HG03565 (cell line): ENCODE measurements around the gene ATXN10.

Source experiments
- ATAC-seq: cut with Tn5 transposase; IDR thresholded peaks from one replicate; pipeline ENCODE4 v1.9.1; 2021; ENCODE audit warnings: mild to moderate bottlenecking, moderate library complexity; ENCODE audit not compliant: unreplicated experiment

Gene ATXN10

DNA sequence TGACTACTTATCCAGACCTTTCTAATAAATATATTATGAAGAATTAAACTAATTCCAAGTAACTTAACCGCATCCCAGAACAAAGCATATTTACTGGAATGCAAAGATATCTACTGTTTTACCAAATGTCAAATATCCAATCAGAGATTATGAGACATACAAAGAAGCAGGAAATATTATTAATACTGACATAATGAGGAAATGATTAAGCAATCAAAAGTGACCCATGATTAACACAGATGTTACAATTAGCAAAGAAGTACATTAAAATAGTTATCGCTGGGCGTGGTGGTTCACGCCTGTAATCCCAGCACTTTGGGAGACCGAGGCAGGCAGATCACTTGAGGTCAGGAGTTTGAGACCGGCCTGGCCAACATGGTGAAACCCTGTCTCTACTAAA lies 200.1 kb downstream of the ATXN10 start:
- no peak for ATAC-seq

DNA sequence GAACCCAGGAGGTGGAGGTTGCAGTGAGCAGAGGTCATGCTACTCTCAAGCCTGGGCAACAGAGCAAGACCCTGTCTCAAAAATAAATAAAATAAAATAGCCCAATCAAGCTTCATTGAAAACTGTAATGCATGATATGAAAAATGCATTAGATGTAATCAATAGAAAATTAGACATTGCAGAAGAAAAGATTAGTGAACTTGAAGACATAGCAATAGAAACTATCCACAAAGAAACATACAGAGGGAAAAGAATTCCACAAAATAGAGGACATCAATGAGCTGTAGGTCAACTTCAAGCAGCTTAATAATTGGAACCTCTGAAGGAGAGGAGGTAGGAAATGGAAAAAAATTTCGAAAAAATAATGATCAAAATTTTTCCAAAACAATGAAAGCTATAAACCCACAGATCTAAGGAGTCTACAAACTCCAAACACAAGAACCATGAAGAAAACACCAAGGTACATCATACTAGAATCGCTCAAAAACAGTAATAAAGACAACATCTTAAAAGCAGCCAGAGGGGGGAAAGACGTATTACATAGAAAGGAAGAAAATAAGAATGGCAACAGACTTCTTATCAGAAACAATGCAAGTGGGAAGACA lies 201.1 kb downstream of the ATXN10 start:
- no peak for ATAC-seq

DNA sequence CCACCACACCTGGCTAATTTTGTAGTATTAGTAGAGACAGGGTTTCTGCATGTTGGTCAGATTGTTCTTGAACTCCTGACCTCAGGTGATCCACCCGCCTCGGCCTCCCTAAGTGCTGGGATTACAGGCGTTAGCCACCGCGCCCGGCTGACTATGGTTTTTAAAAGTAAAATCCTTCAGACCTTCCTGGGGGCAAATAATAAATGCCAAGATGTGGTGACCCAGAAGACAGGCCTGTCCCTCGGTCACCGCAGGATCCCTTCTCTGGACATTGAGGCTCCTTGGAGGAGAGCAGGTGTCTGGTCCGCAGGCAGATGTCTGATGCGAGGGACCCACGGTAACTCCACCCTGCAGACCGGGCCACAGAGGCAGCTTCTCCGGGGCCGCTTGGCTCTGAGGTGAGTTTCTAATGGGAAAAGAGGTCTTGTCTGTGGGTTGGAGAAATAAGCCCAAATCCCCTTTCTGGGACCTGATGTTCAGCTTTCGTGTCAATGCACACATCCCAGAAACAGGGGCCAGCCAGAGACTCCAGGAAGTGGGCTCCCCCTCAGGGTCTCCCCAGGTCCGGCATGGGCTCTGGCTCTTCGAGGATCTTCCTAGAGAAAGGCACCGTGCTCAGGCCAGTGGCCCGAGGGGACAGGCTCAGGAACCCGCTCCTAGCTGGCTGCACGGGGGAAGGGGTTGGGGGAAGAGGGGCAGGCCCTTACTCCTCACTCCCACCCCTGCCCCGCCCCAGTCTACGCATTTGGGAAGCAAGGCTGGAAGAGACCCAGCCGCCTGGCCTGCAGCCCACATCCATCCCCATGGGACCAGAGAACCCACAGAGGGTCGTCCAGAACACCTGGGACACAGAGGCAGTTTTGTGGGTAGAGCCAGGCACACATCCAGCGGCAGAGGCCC lies 204.8 kb downstream of the ATXN10 start:
- ATAC-seq, result no peak

DNA sequence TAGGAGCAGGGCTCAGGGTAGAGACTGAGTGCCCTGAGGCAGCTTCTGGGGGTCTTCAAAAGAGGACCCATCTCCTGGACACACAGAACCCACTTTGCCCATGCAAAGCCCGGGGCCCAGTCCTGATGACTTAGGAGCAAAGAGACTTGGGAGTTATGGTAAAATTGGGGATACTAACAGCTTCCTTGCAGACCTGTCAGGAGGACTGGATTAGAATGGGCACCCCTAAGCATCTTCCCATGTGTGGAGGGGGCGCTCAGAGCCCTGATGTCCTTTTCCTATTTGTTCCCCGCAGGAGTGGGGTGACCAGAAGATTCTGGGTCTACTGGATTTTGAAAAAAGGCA lies 205.4 kb downstream of the ATXN10 start:
- no peak for ATAC-seq

DNA sequence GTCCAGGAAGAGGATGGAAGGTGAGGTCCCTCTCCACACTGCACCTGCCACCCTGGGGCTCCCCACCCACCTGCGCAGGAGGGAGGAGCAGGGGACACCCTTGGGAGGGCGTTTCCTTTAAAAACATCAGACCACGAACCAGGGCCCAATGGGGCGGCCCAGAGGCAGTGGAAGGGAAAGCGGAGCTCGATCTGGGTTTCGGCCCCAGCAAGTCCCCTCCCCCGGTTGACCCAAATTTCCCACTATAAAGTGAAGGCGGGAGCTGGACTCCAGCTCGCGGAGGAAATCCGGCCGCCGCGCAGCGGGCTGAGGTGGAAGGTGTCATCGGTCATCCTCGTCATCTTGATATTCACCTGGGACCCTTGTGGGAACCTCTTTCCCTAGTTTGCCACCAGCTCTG lies 206.0 kb downstream of the ATXN10 start:
- ATAC-seq, result no peak

DNA sequence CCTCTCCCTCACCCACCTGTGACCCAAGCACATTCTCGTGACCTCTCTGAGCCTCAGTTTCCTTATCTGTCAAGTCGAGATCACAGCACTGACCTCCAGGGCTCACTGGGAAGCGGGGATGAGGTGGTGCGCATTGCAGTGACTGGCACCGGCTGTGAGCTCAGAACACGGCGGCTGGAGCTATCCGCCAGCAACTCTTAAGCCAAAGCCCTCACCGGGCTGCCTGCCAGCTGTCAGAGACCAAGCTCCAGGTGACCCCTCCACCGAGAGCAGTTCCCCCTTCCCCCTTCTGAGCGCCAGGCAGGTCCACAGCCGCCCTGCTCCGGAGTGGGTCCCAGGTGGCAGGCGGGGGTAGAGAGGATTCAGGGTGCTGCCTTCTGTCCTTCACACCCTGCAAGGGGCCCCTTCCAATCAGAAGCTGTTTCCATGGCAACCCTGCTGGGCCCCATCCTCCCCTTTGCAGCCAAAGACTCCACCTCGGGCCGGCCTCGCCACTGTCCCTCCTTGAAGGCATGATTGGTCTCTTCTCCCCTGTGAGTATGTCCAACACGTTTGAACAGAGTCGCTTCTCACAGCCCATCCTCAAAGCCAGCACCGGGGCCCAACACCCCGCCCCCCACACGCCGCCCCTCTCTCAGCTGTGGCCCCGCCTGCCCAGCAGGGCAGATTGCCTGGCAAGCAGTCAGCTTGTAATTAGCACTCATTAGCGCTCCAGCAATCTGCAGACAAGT lies 206.6 kb downstream of the ATXN10 start:
- no peak for ATAC-seq

DNA sequence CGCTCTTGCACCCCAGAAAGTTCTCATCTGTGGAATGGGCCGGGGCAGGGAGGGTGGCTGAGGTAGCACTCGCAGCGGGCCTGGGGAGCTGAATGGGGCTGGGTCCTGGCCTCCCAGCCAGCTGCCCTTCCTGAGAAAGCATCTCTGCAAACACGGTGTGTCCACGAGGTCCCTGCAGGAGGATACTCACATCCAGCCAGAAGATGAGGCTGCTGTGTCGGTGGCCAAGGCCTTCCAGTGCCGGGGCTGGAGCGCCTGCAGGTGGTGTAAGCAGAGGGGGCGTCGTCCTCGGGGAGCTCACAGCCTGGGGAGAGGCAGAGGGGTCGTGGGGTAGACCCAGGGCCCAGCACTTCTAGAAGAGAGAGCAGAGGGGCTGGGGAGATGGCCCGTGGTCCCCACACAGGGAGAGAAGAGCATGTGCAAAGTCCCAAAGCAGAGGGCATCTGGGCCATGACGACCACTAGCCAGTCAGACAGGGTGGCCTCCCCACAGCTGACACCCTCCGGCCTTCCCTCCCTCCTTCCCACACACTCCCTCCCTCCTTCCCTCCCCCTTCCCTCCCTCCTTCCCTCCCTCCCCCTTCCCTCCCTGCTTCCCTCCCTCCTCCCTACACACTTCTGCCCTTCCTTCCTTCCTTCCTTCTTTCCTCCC lies 207.4 kb downstream of the ATXN10 start:
- no peak for ATAC-seq

DNA sequence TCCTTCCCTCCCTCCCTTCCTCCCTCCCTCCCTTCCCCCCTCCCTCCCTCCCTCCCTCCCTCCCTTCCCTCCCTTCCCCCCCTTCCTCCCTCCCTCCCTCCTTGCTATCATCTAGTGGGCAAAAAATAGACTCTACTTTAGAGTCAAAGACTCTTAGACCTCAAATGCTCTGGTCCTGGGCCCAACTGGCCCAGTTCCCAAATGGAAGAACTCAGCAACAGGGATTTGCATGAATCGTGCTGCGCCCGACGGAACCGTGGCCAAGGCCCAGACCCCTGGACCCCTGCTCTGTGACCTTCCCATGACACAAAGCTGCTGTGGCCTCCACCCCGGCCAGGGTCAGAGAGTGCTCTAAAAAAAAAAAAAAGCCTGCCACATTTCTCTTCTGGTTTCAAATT lies 207.9 kb downstream of the ATXN10 start:
- no peak for ATAC-seq

DNA sequence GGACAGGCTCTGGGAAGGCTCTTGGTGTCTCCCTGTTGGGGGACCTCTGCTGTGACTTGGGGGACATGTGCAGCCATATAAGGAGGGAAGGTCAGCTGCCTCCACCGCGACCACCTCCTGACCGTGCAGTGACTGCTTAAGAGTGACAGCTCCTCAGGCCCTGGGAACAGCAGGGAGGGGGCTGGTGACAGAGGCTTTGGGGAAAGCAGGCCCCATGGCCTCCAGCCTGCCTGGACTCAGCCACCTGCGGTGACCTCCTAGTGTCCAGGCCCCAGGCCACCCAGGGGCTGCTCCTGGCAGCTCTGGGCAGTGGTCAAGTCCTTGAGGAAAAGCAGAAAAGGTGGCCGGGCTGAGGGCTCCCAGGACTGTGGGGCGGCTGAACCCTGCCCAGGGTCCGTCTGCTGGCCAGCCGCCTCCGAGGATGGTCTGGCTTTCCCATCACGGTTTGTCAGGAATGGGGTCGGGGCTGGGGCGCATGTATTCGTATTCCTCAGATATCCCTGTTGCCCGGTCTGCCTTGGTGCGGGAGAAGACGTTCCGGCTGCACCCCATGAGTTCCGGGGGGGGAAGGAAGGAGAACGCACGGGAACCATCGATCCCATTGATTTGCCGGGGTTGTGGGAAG lies 208.6 kb downstream of the ATXN10 start:
- no peak for ATAC-seq

DNA sequence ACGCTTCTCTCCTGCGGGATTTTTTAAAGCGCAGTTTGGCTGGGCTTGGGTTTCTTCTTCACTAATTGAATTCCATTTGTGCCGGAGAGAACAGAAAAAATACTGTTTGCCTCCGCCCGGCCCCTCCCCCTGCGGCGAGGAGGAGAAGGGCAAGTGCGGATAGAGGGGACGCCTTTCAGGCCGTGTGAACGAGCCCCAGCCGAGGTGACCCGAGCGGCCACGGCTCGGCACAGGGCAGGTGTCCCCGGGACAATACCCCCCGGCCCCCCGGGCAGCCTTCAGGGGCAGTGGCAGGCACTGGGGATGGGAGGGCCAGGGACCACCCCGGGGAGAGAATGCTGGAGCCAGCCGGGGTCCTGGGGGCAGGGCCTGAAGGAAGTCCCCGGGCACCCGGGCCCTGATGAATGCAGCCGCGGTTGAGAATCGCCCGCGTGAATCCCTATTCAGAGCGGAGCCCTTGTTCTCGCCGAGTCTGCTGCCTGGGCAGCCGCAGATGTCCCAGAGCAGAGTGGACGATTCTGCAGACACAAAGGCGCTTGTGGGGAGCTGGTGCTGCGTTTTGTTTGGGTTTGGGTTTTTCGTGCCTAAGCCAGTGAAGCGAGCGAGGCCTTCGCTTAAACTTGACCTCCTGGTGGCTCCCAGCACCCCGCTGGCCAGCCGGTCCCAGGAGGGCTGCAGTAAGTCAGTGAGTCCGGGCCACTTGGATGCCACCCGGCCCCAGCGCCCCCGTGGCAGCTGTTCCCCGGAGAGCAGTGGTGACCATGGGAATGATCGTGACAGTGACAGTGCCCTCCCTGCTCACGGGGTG lies 209.3 kb downstream of the ATXN10 start:
- ATAC-seq, result no peak

DNA sequence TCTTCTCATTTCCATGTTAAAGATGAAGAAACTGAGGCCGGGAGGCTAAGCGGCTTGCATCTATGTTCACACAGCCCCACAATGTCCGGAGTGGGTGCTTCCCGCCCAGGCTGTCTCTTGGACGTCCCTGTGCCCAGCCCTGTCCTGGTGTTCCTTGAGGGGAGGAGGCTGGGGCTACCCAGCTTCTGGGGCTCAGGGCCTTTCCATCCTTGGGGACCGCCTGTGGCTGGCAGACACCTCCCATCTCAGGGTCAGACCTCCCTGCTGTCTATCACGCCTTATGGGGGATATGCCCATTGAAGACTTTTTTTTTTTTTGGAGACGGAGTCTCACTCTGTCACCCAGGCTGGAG lies 209.9 kb downstream of the ATXN10 start:
- no peak for ATAC-seq

DNA sequence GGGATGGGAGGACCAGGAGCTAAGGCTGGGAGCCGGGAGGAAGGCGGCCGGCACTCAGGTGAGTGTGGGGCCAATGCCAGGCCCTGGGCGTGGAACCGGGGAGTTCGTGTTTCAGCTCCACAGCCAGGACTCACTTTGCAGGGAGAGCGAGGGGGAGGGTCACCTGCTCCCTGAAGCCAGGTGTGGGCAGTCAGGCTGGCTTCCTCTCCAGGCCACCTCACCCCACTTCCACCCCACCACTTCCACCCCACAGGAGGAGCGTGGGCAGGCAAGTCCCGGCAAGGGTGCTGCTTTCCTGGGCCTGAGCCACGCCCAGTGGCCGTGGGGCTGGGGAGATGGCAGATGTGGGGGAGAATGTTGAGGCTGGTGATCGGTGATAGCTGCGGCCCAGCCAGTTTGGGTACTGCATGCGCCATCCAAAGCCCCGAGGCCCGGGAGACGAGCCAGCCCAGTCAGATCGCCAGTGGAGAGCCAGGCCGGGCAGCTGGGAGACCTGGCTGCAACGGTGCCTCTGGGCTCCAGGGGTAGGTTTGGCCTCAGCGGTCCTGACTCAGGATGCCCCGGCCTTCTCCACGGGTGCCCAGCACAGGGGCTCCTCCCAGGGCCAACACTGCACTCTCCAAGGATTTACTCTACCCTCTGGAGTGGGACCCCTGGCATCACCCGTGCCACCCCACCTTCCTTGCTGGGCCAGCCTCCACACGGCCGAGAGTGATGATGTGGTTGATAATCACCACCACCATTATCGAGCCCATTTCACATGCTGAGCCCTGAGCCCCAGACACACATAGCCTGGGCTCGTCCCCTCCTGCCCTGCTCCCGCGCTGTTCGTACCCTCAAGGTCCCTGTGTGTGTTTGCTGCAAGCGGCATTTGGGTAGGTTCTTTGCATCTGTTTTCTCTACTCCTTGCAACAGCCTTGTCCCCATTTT lies 211.5 kb downstream of the ATXN10 start:
- no peak for ATAC-seq

DNA sequence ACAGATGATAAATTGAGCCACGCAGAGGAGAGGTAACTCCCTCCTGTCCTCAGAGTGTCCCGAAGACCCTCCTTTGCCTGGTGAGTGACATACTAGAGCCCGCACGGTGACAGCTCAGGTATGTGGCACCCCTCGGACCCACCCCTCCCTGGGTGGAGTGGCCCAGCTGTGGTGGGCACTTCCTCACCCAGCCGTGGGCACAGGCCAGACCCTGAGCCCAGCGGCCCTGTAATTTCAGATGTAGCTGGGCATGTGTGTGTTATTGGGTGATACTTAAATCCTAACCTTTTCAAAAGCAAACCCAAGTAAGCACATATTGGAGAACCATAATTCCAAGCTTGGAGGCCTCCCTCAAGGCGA lies 212.2 kb downstream of the ATXN10 start:
- no peak for ATAC-seq

DNA sequence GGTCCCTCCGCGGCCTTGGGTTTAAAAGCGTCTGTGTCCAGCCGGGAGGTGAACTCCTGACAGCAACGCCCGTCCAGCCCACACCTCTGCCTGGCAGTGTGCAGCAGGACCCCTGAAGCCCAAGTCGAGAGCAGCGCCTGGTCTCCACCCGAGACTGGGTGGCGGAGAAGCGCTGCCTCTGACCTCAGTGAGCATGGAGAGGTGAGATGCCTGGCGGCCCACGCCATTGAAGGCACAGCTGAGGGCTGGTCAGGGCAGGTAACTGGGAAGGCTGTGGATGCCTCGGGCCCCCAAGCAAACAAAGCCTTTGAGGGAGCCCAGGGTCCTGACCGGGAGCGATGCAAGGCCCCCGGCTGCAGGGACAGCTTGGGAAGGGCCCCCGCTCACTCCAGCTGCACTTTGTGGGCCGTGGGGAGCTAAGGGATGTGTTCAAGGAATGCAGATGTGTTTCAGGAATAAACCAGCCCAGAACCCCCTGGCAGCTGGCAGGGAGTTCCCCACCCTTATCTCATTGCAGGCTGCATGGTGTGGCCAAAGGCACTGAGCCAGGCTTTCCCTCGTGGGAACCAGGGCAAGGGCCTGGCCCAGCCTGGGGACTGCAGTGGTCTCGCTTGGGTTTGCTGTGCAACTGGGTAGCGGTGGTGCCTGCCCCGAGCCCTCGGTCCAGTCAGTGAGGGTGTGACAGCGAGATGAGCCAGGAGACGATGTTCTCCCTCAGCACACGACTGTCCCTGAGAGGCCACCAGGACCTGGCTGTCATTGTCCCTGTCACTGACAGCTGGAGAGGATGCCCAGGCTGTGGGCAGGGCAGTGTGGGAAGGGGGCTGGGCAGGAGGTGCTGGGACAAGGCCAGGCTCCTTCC lies 212.8 kb downstream of the ATXN10 start:
- ATAC-seq, result no peak

DNA sequence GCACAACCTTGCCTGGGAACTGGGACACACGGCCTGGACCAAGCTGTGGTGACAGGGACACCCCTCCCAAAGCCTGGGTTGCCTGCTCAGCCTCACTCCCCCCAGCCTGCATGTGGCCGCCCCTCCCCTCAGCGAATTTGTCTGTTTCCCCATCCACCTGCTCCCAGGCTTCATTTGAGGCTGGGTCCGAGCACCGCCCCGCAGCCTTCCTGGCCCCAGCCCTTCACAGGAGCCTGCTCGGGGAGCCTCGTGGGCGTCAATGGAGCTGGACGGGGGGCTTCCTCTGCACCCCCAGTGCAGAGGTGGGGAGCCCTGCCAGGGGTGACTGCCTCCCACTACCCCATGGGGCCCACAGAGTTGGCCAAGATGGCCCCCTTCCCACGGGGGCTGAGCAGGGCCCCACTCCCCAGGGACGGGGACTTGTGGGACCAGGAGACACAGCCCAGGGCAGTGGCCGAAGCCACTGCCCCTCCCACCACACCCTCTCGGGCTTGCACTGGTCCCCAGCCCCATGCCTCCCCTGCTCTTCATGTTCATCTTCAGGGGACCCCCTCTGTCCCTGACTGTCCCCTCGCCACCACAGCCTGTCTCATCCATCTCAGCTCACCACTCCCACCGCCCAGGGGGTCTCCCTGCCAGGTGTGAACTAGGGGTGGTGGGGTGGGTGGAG lies 213.7 kb downstream of the ATXN10 start:
- no peak for ATAC-seq

DNA sequence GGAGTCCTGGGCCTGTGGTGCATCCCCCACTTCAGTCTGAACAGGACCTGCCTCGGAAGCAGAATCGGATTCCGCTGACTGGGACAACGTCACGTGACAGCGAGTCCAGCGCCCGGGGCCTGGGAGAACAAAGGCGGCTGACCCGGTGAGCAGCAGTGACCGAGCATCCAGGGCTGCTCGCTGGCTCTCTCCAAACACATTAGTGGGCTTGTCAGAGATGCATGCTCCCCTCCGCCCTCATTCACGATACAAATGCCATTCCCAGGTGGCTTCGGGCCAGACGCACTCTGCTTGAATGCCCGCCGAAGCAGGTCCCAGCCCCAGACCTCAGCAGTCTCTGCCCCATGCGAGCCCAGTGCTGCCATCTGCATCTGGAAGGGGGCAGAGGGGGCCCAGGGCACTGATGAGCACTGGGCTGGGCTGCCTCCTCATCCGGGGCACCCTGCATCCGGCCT lies 214.3 kb downstream of the ATXN10 start:
- ATAC-seq, result no peak

DNA sequence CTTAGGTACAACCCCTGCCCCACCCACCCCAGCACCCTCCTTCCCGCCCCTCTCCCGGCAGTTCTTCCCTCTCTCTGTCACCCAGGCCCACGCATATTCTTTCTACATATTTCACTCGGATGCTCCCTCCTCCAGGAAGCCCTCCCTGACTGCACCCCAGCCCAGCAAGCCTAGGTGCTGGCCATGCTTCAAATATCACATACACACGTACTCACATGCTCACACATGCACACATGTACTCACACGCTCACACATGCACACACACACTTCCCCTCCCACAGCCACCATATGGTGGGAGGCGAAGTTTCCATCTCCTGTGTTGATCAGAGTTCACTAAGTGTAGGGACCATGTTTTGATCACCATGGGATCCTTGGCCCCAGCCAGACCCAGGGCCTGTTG lies 214.9 kb downstream of the ATXN10 start:
- ATAC-seq, result no peak
